ENCODE results near the gene ELMO3.
A peak's percentile ranks its signal among the peaks of the same experiment; 100 is the strongest.

ELMO3 gene

GRCh38 chr16:67204076-67204475, 5.1 kb downstream of the ELMO3 start:
- no peak for DNase-seq (ENCODE audit: low read depth, low spot score)
- no peak overlapping the region for H3K4me3 ChIP-seq (ENCODE audit: low read depth, low read length)
- TF ChIP-seq, protein P1, sequence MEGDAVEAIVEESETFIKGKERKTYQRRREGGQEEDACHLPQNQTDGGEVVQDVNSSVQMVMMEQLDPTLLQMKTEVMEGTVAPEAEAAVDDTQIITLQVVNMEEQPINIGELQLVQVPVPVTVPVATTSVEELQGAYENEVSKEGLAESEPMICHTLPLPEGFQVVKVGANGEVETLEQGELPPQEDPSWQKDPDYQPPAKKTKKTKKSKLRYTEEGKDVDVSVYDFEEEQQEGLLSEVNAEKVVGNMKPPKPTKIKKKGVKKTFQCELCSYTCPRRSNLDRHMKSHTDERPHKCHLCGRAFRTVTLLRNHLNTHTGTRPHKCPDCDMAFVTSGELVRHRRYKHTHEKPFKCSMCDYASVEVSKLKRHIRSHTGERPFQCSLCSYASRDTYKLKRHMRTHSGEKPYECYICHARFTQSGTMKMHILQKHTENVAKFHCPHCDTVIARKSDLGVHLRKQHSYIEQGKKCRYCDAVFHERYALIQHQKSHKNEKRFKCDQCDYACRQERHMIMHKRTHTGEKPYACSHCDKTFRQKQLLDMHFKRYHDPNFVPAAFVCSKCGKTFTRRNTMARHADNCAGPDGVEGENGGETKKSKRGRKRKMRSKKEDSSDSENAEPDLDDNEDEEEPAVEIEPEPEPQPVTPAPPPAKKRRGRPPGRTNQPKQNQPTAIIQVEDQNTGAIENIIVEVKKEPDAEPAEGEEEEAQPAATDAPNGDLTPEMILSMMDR (IDR thresholded peaks at IDR 0.05; ENCODE audit: low read depth, low read length): no peak
- in situ Hi-C loops (cut with HindIII; ENCODE audit: low sequenced_read_pairs): no loop called here

DNA sequence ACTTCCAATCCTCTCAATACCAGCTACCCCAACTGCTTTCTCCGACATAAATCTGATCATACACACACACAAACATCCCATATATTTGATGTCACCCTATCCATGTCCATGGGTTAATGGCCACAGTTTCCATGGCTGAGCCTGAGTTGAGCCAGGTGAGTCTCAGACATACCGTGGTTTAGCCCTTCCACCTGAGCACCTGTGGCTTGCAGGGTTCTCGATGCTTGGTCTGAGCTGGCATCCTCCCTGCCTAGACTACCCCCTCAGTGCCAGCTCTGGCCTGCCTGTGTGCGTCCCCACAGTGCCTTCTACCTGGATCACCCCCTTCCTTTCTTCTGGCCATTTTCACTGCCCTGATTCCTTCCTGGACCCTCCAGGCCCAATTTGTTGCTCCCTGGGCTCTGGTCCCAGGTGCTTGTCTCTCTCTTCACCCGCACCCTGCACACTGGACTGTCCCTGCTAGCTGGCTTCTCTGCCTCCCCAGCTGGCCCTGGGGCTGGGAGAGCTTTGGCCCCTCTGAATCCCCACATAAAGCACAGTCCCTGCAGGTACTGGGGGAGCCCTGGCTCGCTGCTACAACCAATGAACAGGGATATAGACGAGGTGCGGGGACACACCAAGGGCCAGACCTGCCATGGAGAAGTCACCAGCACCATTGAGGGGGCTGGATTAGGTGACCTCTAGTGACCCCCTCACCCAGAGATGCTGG, 7.4 kb downstream of the ELMO3 start:
- no peak overlapping the region for H3K4me3 ChIP-seq (ENCODE audit: low read depth, low read length)
- in situ Hi-C loops (cut with HindIII; ENCODE audit: low sequenced_read_pairs): no loop called here
- DNase-seq (ENCODE audit: low read depth, low spot score): no peak
- TF ChIP-seq, protein P1 (IDR thresholded peaks at IDR 0.05; ENCODE audit: low read depth, low read length): no peak

GRCh38 chr16:67206838-67207248, 7.9 kb downstream of the ELMO3 start:
- in situ Hi-C loops (cut with HindIII; ENCODE audit: low sequenced_read_pairs): no loop called here
- DNase-seq (ENCODE audit: low read depth, low spot score): peak; percentile 14
- H3K4me3 ChIP-seq (ENCODE audit: low read depth, low read length): no peak overlapping the region
- TF ChIP-seq, protein P1 (IDR thresholded peaks at IDR 0.05; ENCODE audit: low read depth, low read length): no peak

DNA sequence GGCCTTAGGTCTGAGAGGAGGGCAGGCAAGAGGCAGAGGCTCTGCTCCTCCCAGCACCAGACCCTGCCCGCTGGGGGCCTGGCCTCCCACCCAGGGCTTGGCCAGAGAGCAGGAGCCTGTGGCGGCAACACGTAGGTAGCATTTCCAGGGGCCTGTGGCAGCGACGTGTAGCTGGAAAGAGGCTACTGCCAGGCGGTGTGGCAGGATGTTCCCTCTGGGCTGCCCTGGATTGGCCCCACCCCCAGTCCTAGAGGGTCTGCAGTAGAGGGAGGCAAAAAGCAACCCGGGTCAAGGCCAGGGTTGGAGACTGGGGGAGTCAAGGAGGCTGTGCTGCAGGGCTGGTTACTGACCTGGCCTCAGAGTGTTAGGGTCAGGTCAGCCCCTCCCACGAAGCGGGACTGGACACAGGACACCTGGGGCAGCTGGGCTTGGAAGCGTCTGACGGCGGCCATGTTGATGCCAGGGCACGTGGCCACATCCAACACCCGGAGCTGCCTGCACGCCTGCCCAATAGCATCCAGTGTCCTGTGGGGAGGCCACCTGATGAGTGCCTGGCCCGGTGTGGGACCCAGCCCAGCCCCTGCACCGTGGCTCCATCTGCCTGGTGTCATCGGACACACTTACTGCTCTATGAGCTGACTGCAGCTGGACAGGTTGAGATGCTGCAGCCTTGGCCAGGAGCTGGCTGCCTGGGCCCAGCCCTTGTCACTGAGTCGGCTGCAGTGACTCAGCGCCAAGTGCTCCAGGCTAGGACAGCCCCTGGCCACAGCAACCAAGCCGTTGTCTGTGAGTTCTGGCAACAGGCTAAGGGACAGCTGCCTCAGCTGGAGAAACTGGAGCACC, 8.5 kb downstream of the ELMO3 start:
- DNase-seq (ENCODE audit: low read depth, low spot score): peak; percentile 35
- in situ Hi-C loops (cut with HindIII; ENCODE audit: low sequenced_read_pairs): no loop called here
- H3K4me3 ChIP-seq (ENCODE audit: low read depth, low read length): no peak overlapping the region
- TF ChIP-seq, protein P1 (IDR thresholded peaks at IDR 0.05; ENCODE audit: low read depth, low read length): no peak

DNA sequence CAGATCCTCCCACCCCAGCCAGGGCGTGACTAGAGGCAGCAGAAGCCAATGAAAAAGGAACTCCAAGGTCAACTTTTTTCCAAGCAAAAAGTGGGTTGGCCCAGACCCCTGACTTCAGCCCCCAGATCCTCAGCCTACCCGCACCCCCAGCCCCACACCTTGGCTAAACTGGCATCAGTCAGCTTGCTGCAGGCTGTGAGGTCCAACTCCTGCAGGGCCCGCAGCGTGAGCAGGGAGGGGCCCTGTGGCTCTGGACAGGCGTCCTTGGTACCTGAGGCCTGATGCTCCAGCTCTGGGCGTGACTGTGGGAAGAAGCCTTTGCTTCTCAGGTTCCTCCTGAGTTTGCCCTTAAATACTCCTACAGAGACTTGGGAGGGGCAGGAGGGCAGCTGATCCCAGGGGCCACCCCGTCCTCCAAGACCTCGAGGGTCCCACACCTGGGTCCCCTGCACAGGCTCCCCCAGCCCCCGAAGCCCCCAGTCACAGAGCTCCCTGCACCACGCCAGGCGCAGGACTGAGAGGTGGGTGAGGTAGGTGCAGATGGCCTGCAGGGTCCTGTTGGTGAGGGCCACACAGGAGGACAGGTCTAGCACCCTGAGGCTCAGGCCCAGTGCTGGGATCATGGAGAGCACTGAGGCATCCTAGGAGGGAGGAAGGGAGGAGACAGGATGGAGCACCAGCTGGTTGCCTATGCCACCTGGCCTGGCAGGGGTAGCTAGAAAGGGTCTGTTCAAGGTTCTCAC, 9.4 kb downstream of the ELMO3 start:
- in situ Hi-C loops (cut with HindIII; ENCODE audit: low sequenced_read_pairs): no loop called here
- H3K4me3 ChIP-seq (ENCODE audit: low read depth, low read length): no peak overlapping the region
- TF ChIP-seq, protein P1 (IDR thresholded peaks at IDR 0.05; ENCODE audit: low read depth, low read length): no peak
- DNase-seq (ENCODE audit: low read depth, low spot score): no peak

GRCh38 chr16:67209565-67209964, 10.6 kb downstream of the ELMO3 start:
- no peak for DNase-seq (ENCODE audit: low read depth, low spot score)
- in situ Hi-C loops (cut with HindIII; ENCODE audit: low sequenced_read_pairs): no loop called here
- TF ChIP-seq, protein P1 (IDR thresholded peaks at IDR 0.05; ENCODE audit: low read depth, low read length): no peak
- no peak overlapping the region for H3K4me3 ChIP-seq (ENCODE audit: low read depth, low read length)
